Measurements from ENCODE around the gene SPACA9. TPM values are rescaled to one million over a fixed set of nuclear protein-coding genes. Genes with fewer than 3 reads are reported as not detected.

The SPACA9 gene
- total and polyA plus RNA-seq, 10 donors: 1.1 to 5.6 (median 2.5) TPM

DNA sequence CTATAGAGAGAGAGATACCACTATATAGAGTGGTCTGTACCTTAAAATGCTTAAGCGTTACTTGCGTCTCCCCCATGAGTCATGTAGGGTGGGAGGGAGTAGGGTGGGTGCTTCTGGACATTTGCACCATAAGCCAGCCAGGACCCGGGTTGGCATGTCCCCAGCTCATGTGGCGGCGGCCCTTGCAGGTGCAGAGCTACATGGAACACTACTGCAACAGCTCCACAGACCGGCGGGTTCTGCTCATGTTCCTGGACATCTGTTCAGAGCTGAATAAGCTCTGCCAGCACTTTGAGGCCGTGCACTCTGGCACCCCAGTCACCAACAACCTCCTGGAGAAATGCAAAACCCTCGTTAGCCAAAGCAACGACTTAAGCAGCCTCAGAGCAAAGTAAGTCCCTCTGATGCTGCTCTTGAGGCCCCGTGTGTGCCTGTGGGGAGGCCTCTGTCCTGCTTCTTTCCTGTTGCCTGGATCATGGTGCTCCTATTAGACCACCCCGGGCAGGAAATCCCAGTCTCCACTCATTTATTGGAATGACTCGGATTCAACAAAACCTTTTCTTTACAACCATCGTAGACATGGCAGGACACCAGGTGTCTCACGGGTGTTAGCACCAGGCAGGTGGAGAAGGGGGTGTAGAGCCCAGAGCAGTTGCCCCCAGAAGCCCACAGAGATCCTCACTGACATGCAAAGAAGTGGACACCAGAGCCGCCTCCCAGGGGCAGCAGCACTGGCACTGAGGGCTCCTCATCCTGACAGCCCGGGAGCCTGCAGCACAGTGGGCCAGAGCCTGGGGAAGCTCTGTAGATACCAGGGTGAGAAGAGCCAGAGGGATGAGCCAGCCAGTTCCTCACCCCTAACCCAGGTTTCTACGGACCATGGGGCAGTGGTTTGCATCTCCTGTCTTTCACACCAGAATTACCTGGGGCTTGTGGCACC is 8.8 kb downstream of the SPACA9 start:
- intact Hi-C loops (cut with DNase I; ENCODE audit: low total_unique reads): no loop called here
- Histone ChIP-seq H3K4me3 (no peak overlapping the region), H3K27ac (peak overlapping the region in 1 of 8 donors; percentile 63), H3K9me3 (no peaks in the 10 kb centered on the region), H3K36me3 (peaks cover 0 to 15% (median 2%) of the 10 kb centered on the region in 6 donors), H3K27me3 (replicated peaks in 1 of 7) (no peaks in the 10 kb centered on the region), H3K4me1 (peaks cover 0 to 38% (median 9%) of the 10 kb centered on the region in 6 donors)
- TF ChIP-seq, protein P1, sequence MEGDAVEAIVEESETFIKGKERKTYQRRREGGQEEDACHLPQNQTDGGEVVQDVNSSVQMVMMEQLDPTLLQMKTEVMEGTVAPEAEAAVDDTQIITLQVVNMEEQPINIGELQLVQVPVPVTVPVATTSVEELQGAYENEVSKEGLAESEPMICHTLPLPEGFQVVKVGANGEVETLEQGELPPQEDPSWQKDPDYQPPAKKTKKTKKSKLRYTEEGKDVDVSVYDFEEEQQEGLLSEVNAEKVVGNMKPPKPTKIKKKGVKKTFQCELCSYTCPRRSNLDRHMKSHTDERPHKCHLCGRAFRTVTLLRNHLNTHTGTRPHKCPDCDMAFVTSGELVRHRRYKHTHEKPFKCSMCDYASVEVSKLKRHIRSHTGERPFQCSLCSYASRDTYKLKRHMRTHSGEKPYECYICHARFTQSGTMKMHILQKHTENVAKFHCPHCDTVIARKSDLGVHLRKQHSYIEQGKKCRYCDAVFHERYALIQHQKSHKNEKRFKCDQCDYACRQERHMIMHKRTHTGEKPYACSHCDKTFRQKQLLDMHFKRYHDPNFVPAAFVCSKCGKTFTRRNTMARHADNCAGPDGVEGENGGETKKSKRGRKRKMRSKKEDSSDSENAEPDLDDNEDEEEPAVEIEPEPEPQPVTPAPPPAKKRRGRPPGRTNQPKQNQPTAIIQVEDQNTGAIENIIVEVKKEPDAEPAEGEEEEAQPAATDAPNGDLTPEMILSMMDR (IDR thresholded peaks at IDR 0.05 in 8 of 11, conservative IDR thresholded peaks at IDR 0.05 in 3 of 11): no peak
- no peak for TF ChIP-seq POLR2A (IDR thresholded peaks at IDR 0.05)
- TF ChIP-seq POLR2AphosphoS5 (IDR thresholded peaks at IDR 0.05): no peak
- 84 to 90% (median 86%) methylated on average over 16 to 18 of the region's 18 CpGs for WGBS, 5 donors
- peak; percentile 71 for DNase-seq

DNA sequence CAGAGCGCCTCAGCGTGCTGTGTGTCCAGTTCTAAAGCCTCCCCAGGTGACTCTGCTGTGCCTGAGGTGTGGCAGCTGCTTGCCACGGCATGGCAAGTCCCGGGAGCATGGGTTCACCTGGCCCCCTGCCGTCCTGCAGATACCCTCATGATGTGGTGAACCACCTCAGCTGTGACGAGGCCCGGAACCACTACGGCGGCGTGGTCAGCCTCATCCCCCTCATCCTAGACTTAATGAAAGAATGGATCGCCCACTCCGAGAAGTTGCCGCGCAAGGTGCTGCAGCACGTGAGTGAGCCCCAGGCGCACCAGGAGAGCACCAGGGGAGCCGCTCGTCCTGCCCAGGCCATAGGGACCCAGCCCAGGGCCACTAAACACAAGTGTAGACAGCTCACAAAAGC is 9.5 kb downstream of the SPACA9 start:
- DNase-seq: peak; percentile 75
- peak overlapping the region in 4 of 8 donors; percentile 56 to 71 (median 63) for H3K27ac ChIP-seq
- H3K4me3 ChIP-seq: peak overlapping the region in 1 of 8 donors; percentile 6
- no peaks in the 10 kb centered on the region for H3K9me3 ChIP-seq
- peaks cover 0 to 20% (median 4%) of the 10 kb centered on the region in 6 donors for H3K36me3 ChIP-seq
- 71 to 97% (median 82%) methylated on average over 5 to 18 of the region's 18 CpGs for WGBS, 5 donors
- intact Hi-C loops (cut with DNase I; ENCODE audit: low total_unique reads): no loop called here
- TF ChIP-seq POLR2A (IDR thresholded peaks at IDR 0.05) (no peak), POLR2AphosphoS5 (IDR thresholded peaks at IDR 0.05) (no peak)
- TF ChIP-seq, protein P1 (IDR thresholded peaks at IDR 0.05 in 8 of 11, conservative IDR thresholded peaks at IDR 0.05 in 3 of 11): no peak
- no peaks in the 10 kb centered on the region for H3K27me3 ChIP-seq (replicated peaks in 1 of 7)
- peaks cover 0 to 38% (median 9%) of the 10 kb centered on the region in 6 donors for H3K4me1 ChIP-seq

DNA sequence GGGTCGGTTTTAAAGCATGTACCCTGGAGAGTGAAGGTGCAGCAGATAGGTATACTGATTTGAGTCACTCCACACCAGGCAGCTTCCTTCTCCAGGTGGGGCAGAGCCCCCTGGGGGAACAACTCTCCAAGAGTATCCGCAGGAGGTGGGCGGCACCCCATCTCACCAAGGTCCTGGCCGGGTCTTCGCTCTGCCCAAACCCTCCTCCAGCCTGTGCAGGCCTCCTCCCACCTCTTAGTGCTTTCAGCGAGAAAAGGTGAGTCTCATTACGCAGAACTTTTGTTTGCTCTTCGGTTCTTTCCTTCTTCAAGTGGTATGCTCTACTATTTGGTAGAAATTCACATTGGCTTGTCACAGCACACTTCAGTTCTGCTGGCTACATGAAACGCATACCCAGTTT is 13.7 kb downstream of the SPACA9 start:
- intact Hi-C loops (cut with DNase I; ENCODE audit: low total_unique reads): no loop called here
- 81 to 93% (median 89%) methylated on average over 9 of the region's 9 CpGs for WGBS, 5 donors
- peak; percentile 61 for DNase-seq
- peak overlapping the region in 1 of 8 donors; percentile 60 for H3K27ac ChIP-seq
- TF ChIP-seq POLR2AphosphoS5 (IDR thresholded peaks at IDR 0.05): no peak
- TF ChIP-seq, protein P1 (IDR thresholded peaks at IDR 0.05 in 8 of 11, conservative IDR thresholded peaks at IDR 0.05 in 3 of 11): no peak
- no peak for TF ChIP-seq POLR2A (IDR thresholded peaks at IDR 0.05)
- no peaks in the 10 kb centered on the region for H3K27me3 ChIP-seq (replicated peaks in 1 of 7)
- peaks cover 0 to 60% (median 32%) of the 10 kb centered on the region in 6 donors for H3K36me3 ChIP-seq
- H3K4me1 ChIP-seq: peaks cover 0 to 29% (median 9%) of the 10 kb centered on the region in 6 donors
- H3K9me3 ChIP-seq: no peaks in the 10 kb centered on the region
- H3K4me3 ChIP-seq: no peak overlapping the region

DNA sequence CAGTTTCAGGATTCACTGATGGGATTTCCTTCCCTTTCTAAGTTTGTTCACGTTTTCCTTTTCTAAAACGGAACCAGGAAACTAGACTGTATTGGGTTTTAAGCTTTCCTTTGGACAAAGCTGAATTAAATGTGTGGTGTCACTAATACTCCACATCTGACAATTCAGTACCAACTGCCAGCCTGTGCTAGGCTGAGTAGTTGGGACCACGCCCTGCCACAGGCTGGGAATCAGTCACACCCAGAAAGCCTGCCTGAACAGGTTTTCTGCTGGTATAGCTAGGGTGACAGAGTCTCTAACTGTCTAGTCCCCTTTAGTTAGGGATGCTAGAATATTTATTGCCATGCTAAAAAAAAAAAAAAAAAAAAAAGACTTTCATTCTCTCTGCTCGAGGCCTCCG is 15.6 kb downstream of the SPACA9 start:
- Histone ChIP-seq H3K27ac (no peak overlapping the region), H3K27me3 (replicated peaks in 1 of 7) (no peaks in the 10 kb centered on the region), H3K36me3 (peaks cover 0 to 75% (median 50%) of the 10 kb centered on the region in 6 donors), H3K9me3 (no peaks in the 10 kb centered on the region), H3K4me3 (no peak overlapping the region), H3K4me1 (peaks cover 0 to 12% (median 0%) of the 10 kb centered on the region in 6 donors)
- intact Hi-C loops (cut with DNase I; ENCODE audit: low total_unique reads): no loop called here
- TF ChIP-seq POLR2AphosphoS5 (IDR thresholded peaks at IDR 0.05): no peak
- TF ChIP-seq POLR2A (IDR thresholded peaks at IDR 0.05): no peak
- TF ChIP-seq, protein P1 (IDR thresholded peaks at IDR 0.05 in 8 of 11, conservative IDR thresholded peaks at IDR 0.05 in 3 of 11): no peak
- 77 to 92% (median 82%) methylated on average over 5 of the region's 5 CpGs for WGBS, 5 donors
- no peak for DNase-seq
